GM12865 (cell line): Measurements from ENCODE around the gene LRRN4CL.
A peak's percentile ranks its signal among the peaks of the same experiment; 100 is the strongest.
"Not testable (repeated sequence)": the region's sequence is repeated elsewhere in the genome, so short reads cannot be mapped to it uniquely, and the experiment has no call there.

Experiments
- DNase-seq: peaks from one replicate; pipeline ENCODE4 v3.0.0; 2010; ENCODE audit warnings: low read depth
- H3K4me3 ChIP-seq: 2 replicates; pipeline ENCODE4 v1.5.1; 2011; ENCODE audit warnings: mild to moderate bottlenecking, low read depth, low read length, control low read depth
- TF ChIP-seq, protein P1 (sequence below): IDR thresholded peaks from 2 replicates; pipeline ENCODE4 v1.5.1; 2011; ENCODE audit warnings: low read length, control low read depth, low read depth, inconsistent platforms; ENCODE audit not compliant: insufficient read depth; ENCODE audit errors: missing control alignments

Gene LRRN4CL

DNA sequence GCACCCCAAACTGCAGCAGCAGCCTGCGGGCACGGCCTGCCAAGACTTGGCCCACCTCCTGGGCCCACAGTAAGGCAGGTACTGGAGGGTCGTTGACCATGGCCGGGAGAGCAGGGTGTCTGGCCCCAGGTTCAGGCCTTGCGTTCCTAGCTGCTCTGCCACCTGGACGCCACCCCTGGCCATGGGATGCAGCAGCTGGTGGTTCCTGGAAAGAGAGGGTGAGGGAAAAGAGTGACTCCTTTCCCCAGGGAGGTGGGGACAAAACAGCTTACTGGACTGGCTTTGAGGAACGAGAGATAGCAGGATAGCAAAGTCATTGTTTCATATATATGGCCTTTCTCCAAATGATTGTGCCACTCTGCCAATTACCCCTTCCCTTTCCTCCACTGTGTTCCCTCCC lies 16.1 kb upstream of the LRRN4CL start:
- DNase-seq = no peak
- peak overlapping the region; percentile 81 for H3K4me3 ChIP-seq
- TF ChIP-seq, protein P1, sequence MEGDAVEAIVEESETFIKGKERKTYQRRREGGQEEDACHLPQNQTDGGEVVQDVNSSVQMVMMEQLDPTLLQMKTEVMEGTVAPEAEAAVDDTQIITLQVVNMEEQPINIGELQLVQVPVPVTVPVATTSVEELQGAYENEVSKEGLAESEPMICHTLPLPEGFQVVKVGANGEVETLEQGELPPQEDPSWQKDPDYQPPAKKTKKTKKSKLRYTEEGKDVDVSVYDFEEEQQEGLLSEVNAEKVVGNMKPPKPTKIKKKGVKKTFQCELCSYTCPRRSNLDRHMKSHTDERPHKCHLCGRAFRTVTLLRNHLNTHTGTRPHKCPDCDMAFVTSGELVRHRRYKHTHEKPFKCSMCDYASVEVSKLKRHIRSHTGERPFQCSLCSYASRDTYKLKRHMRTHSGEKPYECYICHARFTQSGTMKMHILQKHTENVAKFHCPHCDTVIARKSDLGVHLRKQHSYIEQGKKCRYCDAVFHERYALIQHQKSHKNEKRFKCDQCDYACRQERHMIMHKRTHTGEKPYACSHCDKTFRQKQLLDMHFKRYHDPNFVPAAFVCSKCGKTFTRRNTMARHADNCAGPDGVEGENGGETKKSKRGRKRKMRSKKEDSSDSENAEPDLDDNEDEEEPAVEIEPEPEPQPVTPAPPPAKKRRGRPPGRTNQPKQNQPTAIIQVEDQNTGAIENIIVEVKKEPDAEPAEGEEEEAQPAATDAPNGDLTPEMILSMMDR = no peak

DNA sequence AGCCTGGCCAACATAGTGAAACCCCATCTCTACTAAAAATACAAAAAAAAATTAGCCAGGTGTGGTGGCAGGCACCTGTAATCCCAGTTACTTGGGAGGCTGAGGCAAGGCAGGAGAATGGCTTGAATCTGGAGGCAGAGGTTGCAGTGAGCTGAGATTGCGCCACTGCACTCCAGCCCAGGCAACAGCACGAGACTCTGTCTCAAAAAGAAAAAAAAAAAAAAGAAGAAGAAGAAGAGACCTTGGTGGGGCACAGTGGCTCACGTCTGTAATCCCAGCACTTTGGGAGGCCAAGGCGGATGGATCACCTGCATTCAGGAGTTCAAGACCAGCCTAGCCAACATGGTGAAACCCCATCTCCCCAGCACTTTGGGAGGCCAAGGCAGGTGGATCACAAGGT lies 14.6 kb upstream of the LRRN4CL start:
- DNase-seq, H3K4me3 ChIP-seq: not testable (repeated sequence)

DNA sequence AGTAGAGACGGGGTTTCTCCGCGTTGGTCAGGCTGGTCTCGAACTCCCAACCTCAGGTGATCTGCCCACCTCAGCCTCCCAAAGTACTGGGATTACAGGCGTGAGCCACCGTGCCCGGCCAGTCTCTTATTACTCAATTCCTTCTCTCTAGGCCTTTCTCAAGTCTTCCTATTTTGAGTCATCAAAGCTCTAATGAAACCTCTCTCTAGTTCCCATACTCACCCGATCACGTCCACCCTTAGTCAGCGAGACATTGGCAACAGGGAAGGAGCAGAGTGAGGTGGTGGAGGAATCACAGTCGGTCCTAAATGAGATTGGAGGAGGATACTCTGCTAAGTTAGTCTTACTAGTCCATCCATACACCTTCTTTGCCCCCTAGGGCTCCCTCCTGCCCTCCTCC lies 12.9 kb upstream of the LRRN4CL start:
- TF ChIP-seq, protein P1 = no peak
- peak; percentile 51 for DNase-seq
- H3K4me3 ChIP-seq = no peak overlapping the region

DNA sequence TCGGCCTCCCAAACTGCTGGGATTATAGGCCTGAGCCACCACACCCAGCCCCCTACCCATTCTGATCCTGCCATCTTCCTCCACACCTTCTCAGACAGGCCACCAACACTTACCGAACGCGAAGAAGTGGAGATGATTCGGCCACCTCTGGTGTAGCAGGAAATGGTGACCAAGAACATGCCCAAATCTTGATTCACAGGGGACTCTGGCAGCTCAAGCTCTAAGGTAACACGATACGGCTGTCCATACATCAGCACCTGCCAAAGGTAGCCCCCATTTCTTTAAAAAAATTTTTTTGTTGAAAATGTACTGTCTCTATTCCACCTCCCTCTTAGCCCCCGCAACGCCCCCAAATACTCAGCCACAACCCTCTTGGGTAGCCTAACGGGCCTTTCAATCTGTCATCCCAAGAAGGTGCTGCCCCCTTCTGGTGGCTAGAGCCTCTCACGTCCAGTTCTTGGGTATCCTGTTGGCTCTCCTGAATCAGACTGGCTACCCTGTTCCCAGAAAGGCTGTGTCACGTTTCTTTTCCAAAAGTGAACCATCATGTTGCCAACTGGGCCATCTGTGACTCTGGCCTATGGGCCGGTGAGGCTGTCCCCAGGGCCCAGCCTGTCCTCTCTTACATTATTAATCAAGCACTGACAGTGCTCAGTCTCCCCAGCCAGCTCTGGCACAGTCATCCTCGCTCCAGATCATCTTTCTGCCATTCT lies 5.3 kb upstream of the LRRN4CL start:
- DNase-seq = peak; percentile 88
- TF ChIP-seq, protein P1 = peak; percentile 83
- no peak overlapping the region for H3K4me3 ChIP-seq

DNA sequence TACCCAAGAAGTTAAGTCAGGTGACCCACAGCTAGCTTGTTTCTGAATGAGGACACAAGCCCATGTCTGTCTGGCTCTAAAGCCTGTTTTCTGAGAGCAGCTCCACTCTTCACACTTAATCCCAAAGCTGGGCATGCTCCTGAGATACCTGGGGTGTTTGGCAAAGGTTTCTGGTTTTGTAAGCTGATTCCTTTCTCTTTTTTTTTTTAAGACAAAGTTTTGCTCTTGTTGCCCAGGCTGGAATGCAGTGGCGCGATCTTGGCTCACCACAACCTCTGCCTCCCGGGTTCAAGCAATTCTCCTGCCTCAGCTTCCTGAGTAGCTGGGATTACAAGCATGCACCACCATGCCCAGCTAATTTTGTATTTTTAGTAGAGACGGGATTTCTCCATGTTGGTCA lies 4.3 kb upstream of the LRRN4CL start:
- H3K4me3 ChIP-seq, DNase-seq: not testable (repeated sequence)

DNA sequence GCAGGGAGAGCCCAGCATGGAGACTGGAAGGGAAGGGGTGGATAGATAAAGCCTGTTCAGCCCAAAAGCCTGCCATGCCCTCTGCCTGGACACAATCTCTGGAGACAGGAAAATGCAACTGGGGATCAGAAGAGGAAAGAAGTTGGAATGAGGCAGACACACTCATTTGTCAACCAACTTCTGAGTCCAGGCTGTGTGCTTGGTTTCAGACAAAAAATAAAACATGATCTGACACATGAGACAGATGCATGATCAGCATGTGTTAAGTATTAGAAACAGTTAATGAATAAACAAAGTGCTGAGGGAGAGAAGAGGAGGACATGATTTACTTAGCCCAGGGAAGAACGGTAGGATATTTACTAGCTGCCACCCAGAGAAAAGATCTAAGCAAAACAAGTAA lies 839 bp downstream of the LRRN4CL start:
- TF ChIP-seq, protein P1 = no peak
- no peak for DNase-seq

DNA sequence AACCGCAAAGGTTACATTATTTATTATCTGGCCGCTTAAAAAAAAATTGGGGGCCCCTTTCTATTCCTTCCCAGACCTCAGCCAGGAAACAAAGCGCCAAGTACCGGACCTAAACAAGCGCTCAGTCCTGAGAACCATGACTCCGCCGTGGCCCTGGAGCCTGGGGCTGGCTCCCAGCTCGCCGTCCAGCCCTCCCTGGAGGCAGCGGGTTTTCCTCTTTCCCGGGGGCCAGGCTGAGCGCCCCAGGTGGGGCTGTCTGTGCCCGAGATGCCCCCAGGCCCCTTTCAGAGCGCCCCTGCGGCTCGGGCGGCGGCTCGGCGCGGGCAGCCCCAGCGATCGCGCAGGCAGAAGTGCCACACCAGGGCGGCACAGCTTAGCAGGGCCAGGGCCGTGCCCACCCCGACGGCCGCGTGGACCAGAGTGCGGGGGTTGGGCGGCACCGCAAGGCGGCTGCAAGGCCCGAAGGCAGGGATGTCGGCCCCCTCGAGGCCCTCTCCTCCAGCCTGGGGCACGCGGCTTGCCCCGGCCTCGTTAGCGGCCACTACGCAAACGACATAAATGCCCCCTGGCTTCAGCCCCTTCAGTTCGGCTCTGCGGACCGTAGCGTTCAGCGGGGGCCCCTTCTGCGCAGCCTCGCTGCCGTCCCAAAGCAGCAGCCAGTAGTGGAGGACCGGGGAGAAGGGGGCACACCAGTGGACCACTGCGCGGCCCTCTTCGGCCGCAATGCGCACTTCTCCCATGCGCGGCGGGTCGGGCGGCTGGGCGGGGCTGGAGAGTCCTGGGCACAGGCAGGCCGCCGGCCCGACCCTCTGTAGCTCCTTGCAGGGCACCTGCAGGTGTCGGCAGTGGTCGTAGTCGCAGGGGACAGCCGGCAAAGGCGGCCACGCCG lies 1.6 kb downstream of the LRRN4CL start:
- TF ChIP-seq, protein P1 = no peak
- DNase-seq = no peak
- H3K4me3 ChIP-seq = no peak overlapping the region

More for the DNA sequence above, 839 bp downstream of the LRRN4CL start:
- H3K4me3 ChIP-seq = no peak overlapping the region
